C4-2B (cell line): ENCODE data around the gene SRM.

ENCODE experiments used
- ZFX ChIP-seq: fragments of 450-650 bp; IDR thresholded peaks from 2 replicates; pipeline ENCODE4 v1.6.1; 2017
- TF ChIP-seq, protein P1 (sequence below): fragments of 450-650 bp; conservative IDR thresholded peaks from 2 replicates; pipeline ENCODE4 v1.5.1; 2017; ENCODE audit warnings: mild to moderate bottlenecking

DNA sequence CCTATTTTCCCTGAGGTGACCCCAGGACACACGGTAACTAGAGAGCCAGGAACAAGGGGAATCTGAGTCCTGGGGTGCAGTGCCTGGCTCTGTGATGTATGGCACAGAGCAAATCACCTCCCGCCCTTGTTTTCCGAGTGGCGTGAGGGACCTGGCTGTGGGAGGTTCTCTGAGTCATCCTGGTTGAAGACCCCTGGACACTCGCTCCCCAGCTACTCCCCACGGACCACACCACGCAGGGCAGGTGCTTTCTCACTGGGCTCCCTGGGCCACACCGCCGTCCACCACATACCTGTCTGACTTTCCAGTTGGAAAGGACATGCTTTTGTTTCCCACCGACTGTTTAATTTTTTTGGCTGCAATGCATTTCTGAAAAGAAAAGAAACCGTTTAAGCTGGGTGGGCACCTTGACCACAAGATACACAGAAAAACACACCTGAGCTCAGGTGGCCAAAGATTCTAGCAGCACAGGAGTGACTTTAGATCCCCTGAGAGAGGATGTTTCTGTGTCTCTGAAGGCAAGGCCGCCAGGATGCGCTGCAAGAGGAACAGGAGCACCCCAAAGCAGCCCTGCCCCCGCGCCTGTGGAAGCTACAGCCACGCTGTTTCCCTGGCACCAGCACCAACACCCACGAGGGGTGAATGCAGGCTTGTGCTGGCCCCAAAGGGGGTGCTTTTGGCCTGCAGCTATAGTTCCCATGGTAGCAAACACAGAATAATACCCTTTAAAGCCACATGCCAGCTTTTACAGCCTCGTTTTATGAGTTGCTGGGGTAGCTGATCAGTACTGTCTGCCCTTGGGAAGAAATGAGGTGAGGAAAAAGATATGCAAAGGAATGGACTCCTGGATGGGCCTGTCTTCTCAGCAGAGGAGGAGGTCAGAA, 8.1 kb upstream of the SRM start:
- TF ChIP-seq, protein P1, sequence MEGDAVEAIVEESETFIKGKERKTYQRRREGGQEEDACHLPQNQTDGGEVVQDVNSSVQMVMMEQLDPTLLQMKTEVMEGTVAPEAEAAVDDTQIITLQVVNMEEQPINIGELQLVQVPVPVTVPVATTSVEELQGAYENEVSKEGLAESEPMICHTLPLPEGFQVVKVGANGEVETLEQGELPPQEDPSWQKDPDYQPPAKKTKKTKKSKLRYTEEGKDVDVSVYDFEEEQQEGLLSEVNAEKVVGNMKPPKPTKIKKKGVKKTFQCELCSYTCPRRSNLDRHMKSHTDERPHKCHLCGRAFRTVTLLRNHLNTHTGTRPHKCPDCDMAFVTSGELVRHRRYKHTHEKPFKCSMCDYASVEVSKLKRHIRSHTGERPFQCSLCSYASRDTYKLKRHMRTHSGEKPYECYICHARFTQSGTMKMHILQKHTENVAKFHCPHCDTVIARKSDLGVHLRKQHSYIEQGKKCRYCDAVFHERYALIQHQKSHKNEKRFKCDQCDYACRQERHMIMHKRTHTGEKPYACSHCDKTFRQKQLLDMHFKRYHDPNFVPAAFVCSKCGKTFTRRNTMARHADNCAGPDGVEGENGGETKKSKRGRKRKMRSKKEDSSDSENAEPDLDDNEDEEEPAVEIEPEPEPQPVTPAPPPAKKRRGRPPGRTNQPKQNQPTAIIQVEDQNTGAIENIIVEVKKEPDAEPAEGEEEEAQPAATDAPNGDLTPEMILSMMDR, result no peak
- no peak for TF ChIP-seq ZFX
